ENCODE measurements around the gene MTERF1. TPM values are rescaled to one million over a fixed set of nuclear protein-coding genes. Genes with fewer than 3 reads are reported as not detected.

Gene MTERF1
- total and polyA plus RNA-seq, 2 experiments from 2014 or later, result 14.5 to 19.7 TPM

DNA sequence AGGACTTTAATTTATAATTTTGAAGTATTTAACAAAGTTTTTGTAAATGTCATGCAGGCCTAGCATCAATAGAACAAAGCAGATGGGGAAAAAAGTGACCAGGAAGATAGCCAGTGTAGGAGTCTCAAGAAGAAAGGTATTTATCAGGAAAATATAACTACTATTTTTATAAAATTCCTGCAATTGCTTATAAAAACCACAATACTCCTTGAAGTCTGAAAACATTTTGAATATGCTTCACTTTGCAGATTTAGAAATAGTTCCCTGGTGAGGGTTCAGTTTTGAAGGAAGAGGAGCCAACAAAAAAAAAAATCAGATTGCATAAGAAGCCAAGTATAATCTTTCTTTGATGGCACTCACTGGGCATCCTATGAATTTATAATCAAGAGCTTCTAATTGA lies 34.1 kb downstream of the MTERF1 start:
- no peaks in the 10 kb centered on the region for H3K27me3 Mint-ChIP-seq (ENCODE audit: insufficient read depth, low read depth, poor library complexity)
- no peak for ATAC-seq

More for the DNA sequence above, 34.1 kb downstream of the MTERF1 start:
- Histone ChIP-seq H3K79me2 (replicated peaks; ENCODE audit: insufficient read depth) (no peaks in the 10 kb centered on the region), H3K27me3 (ENCODE audit: insufficient read depth) (no peaks in the 10 kb centered on the region), H3K4me3 (no peak overlapping the region), H3K9me2 (ENCODE audit: insufficient read depth) (no peaks in the 10 kb centered on the region), H3K27ac (ENCODE audit: low read depth) (no peak overlapping the region), H4K20me1 (replicated peaks; ENCODE audit: insufficient read depth) (no peaks in the 10 kb centered on the region), H3K4me1 (ENCODE audit: insufficient read depth) (no peaks in the 10 kb centered on the region), H3K4me2 (no peak overlapping the region), H3K36me3 (ENCODE audit: insufficient read depth) (no peaks in the 10 kb centered on the region), H2AFZ (no peak overlapping the region), H3F3A (replicated peaks; ENCODE audit: low read depth) (no peaks in the 10 kb centered on the region)
- Mint-ChIP-seq H3K27ac (no peak overlapping the region), H3K4me1 (no peaks in the 10 kb centered on the region), H3K9me3 (peaks cover 14% of the 10 kb centered on the region), H3K4me3 (no peak overlapping the region), H3K36me3 (ENCODE audit: low read depth) (0 out of 3 replicates have a peak, but pooled peaks cover 7% of the 10 kb centered on the region)
- DNase-seq (ENCODE audit: low spot score), result no peak
- TF ChIP-seq EZH2 (IDR thresholded peaks at IDR 0.05; ENCODE audit: low read depth, unreplicated experiment) (no peak), CREB1 (CRISPR knock-in tag; IDR thresholded peaks at IDR 0.05; ENCODE audit: low read depth) (no peak), STAT1 (IDR thresholded peaks at IDR 0.05; ENCODE audit: unreplicated experiment) (no peak), ZNF462 (CRISPR knock-in tag; IDR thresholded peaks at IDR 0.05) (no peak), POLR2AphosphoS5 (IDR thresholded peaks at IDR 0.05; ENCODE audit: low read depth) (no peak)
